C4-2B (cell line): ENCODE measurements around the gene CCDC15.

Experiments used
- CTCF ChIP-seq: fragments of 450-650 bp; conservative IDR thresholded peaks from 2 replicates; pipeline ENCODE4 v1.5.1; 2017; ENCODE audit warnings: mild to moderate bottlenecking
- ZFX ChIP-seq: fragments of 450-650 bp; IDR thresholded peaks from 2 replicates; pipeline ENCODE4 v1.6.1; 2017

- no peak for TF ChIP-seq CTCF
- no peak for TF ChIP-seq ZFX
Observed at GRCh38 chr11:124954590-124954955, 571 bp downstream of the CCDC15 start.
